IPS-20b (cell line): ENCODE results near the gene USP46.

ENCODE experiments used
- H3K27ac ChIP-seq: one replicate; pipeline ENCODE4 v1.5.1; 2013; ENCODE audit warnings: low read length
- H3K27me3 ChIP-seq: 2 replicates; pipeline ENCODE4 v1.6.1; 2013; ENCODE audit warnings: mild to moderate bottlenecking, low read length, inconsistent platforms; ENCODE audit not compliant: insufficient read depth
- H3K36me3 ChIP-seq: 2 replicates; pipeline ENCODE4 v1.6.1; 2013; ENCODE audit warnings: low read depth, mild to moderate bottlenecking, inconsistent platforms, low read length, moderate library complexity; ENCODE audit not compliant: insufficient read depth
- H3K4me1 ChIP-seq: 2 replicates; pipeline ENCODE4 v1.6.1; 2013; ENCODE audit warnings: mild to moderate bottlenecking, control low read depth, inconsistent platforms, low read length, moderate library complexity; ENCODE audit not compliant: insufficient read depth
- H3K4me3 ChIP-seq: 2 replicates; pipeline ENCODE4 v1.5.1; 2013; ENCODE audit warnings: mild to moderate bottlenecking, low read length, inconsistent platforms
- H3K9ac ChIP-seq: 2 replicates; pipeline ENCODE4 v1.6.1; 2013; ENCODE audit warnings: low read depth, mild to moderate bottlenecking, inconsistent platforms, low read length, moderate library complexity
- H3K9me3 ChIP-seq: 2 replicates; pipeline ENCODE4 v1.6.1; 2013; ENCODE audit warnings: mild to moderate bottlenecking, low read depth, low read length, inconsistent platforms; ENCODE audit not compliant: insufficient read depth

USP46 gene

GRCh38 chr4:52675111-52675510 lies 16.0 kb upstream of the USP46 start:
- H3K27me3 ChIP-seq, result no peaks in the 10 kb centered on the region
- H3K9me3 ChIP-seq, result no peaks in the 10 kb centered on the region
- no peaks in the 10 kb centered on the region for H3K36me3 ChIP-seq
- H3K27ac ChIP-seq, result no peak overlapping the region
- H3K4me3 ChIP-seq, result no peak overlapping the region
- no peaks in the 10 kb centered on the region for H3K4me1 ChIP-seq
- H3K9ac ChIP-seq, result no peak overlapping the region

GRCh38 chr4:52670739-52671138 lies 11.6 kb upstream of the USP46 start:
- Histone ChIP-seq H3K9ac (no peak overlapping the region), H3K36me3 (no peaks in the 10 kb centered on the region), H3K27me3 (no peaks in the 10 kb centered on the region), H3K4me1 (no peaks in the 10 kb centered on the region), H3K27ac (no peak overlapping the region), H3K9me3 (no peaks in the 10 kb centered on the region), H3K4me3 (no peak overlapping the region)

DNA sequence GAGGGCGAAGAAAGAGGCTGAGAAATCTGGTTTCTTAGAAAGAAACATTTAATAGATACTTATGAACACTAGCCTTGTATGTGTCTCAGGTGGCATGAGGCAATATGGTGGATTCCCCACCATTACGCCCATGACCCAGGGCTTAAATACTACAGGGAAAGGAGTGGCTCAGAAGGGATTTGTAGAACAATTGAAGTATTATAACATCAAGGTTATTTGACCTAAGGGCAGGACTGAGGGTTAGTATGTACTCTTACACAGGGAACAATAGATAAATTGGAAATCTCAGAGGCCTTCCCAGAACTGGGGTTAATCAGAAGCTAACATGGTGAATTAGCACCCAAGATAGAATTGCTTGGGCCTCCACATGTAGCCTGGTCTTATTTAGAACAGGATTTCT lies 11.0 kb upstream of the USP46 start:
- Histone ChIP-seq H3K36me3 (no peaks in the 10 kb centered on the region), H3K9ac (no peak overlapping the region), H3K27ac (no peak overlapping the region), H3K9me3 (no peaks in the 10 kb centered on the region), H3K4me1 (no peaks in the 10 kb centered on the region), H3K4me3 (no peak overlapping the region), H3K27me3 (no peaks in the 10 kb centered on the region)

DNA sequence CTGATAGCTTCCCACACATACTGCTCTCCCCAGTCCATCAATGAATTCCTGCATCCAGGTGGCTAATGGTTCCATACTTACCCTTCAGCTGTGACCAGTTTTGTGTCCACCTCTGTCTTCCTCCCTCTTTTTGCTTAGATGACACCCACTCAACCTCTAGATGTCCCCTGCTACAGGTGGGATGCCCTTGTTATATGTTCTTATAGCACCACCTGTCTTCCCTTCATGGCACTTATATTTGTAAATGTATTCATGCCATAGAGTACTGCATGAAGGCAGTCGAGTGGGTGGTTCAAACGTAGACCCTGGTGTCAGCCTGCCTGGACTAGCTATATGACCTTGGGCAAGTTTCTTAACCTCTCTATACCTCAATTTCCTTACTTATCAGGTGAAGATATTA lies 6.5 kb upstream of the USP46 start:
- H3K36me3 ChIP-seq, result no peaks in the 10 kb centered on the region
- peaks cover 2% of the 10 kb centered on the region; the same call in 1 of the 2 replicates for H3K4me1 ChIP-seq
- no peak overlapping the region for H3K27ac ChIP-seq
- H3K4me3 ChIP-seq, result no peak overlapping the region
- peaks cover 6% of the 10 kb centered on the region; the same call in 1 of the 2 replicates for H3K27me3 ChIP-seq
- H3K9me3 ChIP-seq, result peaks cover 5% of the 10 kb centered on the region; the same call in 1 of the 2 replicates
- H3K9ac ChIP-seq, result no peak overlapping the region

DNA sequence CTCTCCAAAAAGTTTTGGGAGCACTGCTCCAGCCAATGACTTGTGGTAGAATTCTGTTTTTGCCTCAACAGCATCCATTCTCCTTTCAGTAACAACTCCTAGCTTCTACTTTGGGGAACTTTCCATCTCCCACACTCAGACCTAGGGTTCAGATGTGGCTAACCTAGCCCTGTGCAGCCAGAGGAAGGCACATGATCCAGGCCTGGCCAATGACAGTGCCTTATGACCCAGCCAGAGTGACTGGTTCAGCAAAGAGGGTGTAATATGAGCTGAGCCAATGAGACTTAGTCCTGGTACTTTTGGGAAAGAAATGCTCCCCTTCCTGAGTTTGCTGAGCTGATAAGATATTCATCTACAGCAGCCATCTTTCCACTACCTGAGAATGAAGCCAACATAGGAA lies 5.4 kb upstream of the USP46 start:
- peaks cover 6% of the 10 kb centered on the region; the same call in 1 of the 2 replicates for H3K4me1 ChIP-seq
- H3K27ac ChIP-seq, result no peak overlapping the region
- no peak overlapping the region for H3K4me3 ChIP-seq
- no peaks in the 10 kb centered on the region for H3K36me3 ChIP-seq
- no peak overlapping the region for H3K9ac ChIP-seq
- H3K27me3 ChIP-seq, result peaks cover 14% of the 10 kb centered on the region; the same call in 1 of the 2 replicates
- peaks cover 5% of the 10 kb centered on the region; the same call in 1 of the 2 replicates for H3K9me3 ChIP-seq

- no peak overlapping the region for H3K27ac ChIP-seq
- H3K4me3 ChIP-seq, result no peak overlapping the region
- no peak overlapping the region for H3K9ac ChIP-seq
- peaks cover 6% of the 10 kb centered on the region; the same call in 1 of the 2 replicates for H3K4me1 ChIP-seq
- H3K9me3 ChIP-seq, result peaks cover 5% of the 10 kb centered on the region; the same call in 1 of the 2 replicates
- H3K27me3 ChIP-seq, result peaks cover 14% of the 10 kb centered on the region; the same call in 1 of the 2 replicates
- no peaks in the 10 kb centered on the region for H3K36me3 ChIP-seq
These were observed 3.0 kb upstream of the USP46 start for GRCh38 chr4:52661966-52662690.

- Histone ChIP-seq H3K27me3 (peaks cover 14% of the 10 kb centered on the region; the same call in 1 of the 2 replicates), H3K9ac (no peak overlapping the region), H3K36me3 (peaks cover 7% of the 10 kb centered on the region; the same call in 1 of the 2 replicates), H3K4me1 (peaks cover 10% of the 10 kb centered on the region; the same call in 1 of the 2 replicates), H3K9me3 (peaks cover 5% of the 10 kb centered on the region; the same call in 1 of the 2 replicates), H3K4me3 (peak overlapping the region; percentile 80), H3K27ac (no peak overlapping the region)
These were observed 1.5 kb upstream of the USP46 start for GRCh38 chr4:52660643-52661042.

GRCh38 chr4:52659722-52660261 lies 691 bp upstream of the USP46 start:
- Histone ChIP-seq H3K9me3 (peaks cover 3% of the 10 kb centered on the region; the same call in 1 of the 2 replicates), H3K36me3 (peaks cover 12% of the 10 kb centered on the region; the same call in 1 of the 2 replicates), H3K4me3 (peak overlapping the region; percentile 80), H3K27ac (no peak overlapping the region), H3K9ac (peak overlapping the region; percentile 81; the same call in 1 of the 2 replicates), H3K4me1 (peaks cover 10% of the 10 kb centered on the region; the same call in 1 of the 2 replicates), H3K27me3 (peaks cover 14% of the 10 kb centered on the region; the same call in 1 of the 2 replicates)

DNA sequence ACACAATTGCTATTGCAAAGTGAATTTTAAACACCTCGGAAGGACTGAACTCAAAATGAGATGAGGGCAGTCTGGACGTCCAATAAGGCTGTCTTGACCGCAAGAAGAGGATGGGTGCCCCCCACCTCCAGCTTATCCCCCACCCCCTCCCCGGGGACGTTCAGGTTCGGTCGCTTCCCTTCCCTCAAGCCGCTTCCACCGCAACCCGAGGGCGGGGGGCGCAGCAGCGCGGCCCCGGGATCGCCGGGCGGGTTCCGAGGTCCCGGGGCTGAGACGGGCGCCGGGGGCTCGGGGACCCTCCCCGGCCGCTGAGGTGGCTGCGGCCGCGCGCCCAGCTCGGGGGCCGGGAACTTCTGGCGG lies 480 bp downstream of the USP46 start:
- H3K4me3 ChIP-seq, result peak overlapping the region; percentile 78
- peaks cover 16% of the 10 kb centered on the region; the same call in 1 of the 2 replicates for H3K36me3 ChIP-seq
- peaks cover 10% of the 10 kb centered on the region; the same call in 1 of the 2 replicates for H3K4me1 ChIP-seq
- H3K27me3 ChIP-seq, result peaks cover 14% of the 10 kb centered on the region; the same call in 1 of the 2 replicates
- no peak overlapping the region for H3K27ac ChIP-seq
- H3K9ac ChIP-seq, result peak overlapping the region; percentile 77; the same call in 1 of the 2 replicates
- peaks cover 2% of the 10 kb centered on the region; the same call in 1 of the 2 replicates for H3K9me3 ChIP-seq

DNA sequence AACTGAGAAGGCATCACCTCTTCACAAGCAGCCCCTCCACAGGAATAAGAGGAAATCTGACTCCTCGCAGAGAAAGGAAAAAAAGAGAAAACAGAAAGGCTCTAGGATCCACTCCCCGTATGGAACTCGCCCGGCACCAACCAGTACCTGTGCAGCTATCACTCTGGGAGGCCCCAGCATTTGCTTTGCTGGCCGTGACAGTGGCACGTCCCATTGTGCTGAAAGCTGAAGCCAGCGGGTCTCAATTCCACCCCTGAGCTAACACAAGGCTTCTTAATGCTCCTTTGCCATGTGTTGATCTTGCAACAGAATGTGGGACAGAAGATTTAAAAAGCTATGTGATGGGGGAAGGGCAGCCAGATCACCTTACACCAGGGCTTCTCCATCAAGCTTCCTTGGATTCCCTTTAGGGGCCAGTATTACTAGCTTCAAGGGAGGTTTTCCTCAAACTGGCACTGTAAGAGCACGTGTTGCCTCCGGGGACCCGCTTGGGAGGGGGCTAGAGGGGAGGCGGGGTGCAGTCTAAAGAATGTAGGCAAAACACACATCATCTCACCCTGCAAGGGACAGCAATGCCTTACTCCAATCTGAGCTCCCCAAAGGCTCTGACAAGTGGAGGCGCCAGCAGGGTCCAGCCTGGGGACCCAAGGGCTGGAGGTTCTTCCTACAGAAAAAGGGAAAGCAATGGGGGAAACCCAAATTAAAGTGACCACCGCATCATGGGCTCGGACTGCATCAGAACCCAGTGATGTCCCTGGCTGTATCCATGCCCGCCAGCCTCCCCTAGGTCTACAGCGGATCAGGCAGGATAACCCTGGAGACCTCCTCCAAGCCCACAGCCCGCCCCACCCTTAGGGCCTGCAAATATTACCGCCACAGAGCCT lies 1.2 kb downstream of the USP46 start:
- no peaks in the 10 kb centered on the region for H3K9me3 ChIP-seq
- H3K4me3 ChIP-seq, result peak overlapping the region; percentile 78
- H3K27me3 ChIP-seq, result peaks cover 14% of the 10 kb centered on the region; the same call in 1 of the 2 replicates
- peak overlapping the region; percentile 66 for H3K27ac ChIP-seq
- H3K36me3 ChIP-seq, result peaks cover 16% of the 10 kb centered on the region; the same call in 1 of the 2 replicates
- H3K4me1 ChIP-seq, result peaks cover 10% of the 10 kb centered on the region; the same call in 1 of the 2 replicates
- H3K9ac ChIP-seq, result peak overlapping the region; percentile 77; the same call in 1 of the 2 replicates

- Histone ChIP-seq H3K27me3 (peaks cover 14% of the 10 kb centered on the region; the same call in 1 of the 2 replicates), H3K4me1 (peaks cover 8% of the 10 kb centered on the region; the same call in 1 of the 2 replicates), H3K9me3 (no peaks in the 10 kb centered on the region), H3K4me3 (peak overlapping the region; percentile 78), H3K9ac (peak overlapping the region; percentile 77; the same call in 1 of the 2 replicates), H3K27ac (peak overlapping the region; percentile 66), H3K36me3 (peaks cover 16% of the 10 kb centered on the region; the same call in 1 of the 2 replicates)
These were observed 1.8 kb downstream of the USP46 start for GRCh38 chr4:52657292-52657617.
